ENCODE measurements around the gene VTA1. TPM values are rescaled to one million over a fixed set of nuclear protein-coding genes. Genes with fewer than 3 reads are reported as not detected.
"Not testable (repeated sequence)": the region's sequence is repeated elsewhere in the genome, so short reads cannot be mapped to it uniquely, and the experiment has no call there.

The VTA1 gene
- total and polyA plus RNA-seq, 2 of the 13 experiments (the other 11 are each of a cell fraction or from before 2014, with no cell fraction given), result 70.7 to 89.1 TPM

- BruUV-seq (replicated peaks); H3K9me3 ChIP-seq (ENCODE audit: low read length); CTCF ChIA-PET (ENCODE audit: low intra/inter-chr PET ratio, low total read pairs); FAIRE-seq; H3K27ac ChIP-seq (ENCODE audit: extremely low read length, insufficient read depth, low read length); H3K4me1 ChIP-seq (ENCODE audit: insufficient read depth, low read length); H3K4me2 ChIP-seq (ENCODE audit: low read depth, low read length); in situ Hi-C loops (cut with HindIII; ENCODE audit: extremely low pct_ligation_motif_present, low pct_unique_long_range_greater_than_20kb); H2AFZ ChIP-seq (ENCODE audit: low read length); H4K20me1 ChIP-seq (ENCODE audit: insufficient read depth, low read length); intact Hi-C loops (cut with micrococcal nuclease; ENCODE audit: unreplicated experiment); POLR2A ChIA-PET; H3K79me2 ChIP-seq (ENCODE audit: insufficient read depth, low read length); H3K27me3 ChIP-seq (ENCODE audit: control insufficient read depth in 1 of 2, insufficient read depth in 2 of 2, low read length in 2 of 2); H3K4me3 ChIP-seq (replicated peaks in 1 of 3; ENCODE audit: insufficient read depth in 1 of 3, low read depth in 2 of 3, low read length in 3 of 3); H3K9ac ChIP-seq (ENCODE audit: insufficient read depth, low read depth, low read length): not testable (repeated sequence)
- ATAC-seq (peak; percentile 76), DNase-seq (ENCODE audit: low spot score) (peak; percentile 21)
- H3K36me3 ChIP-seq (replicated peaks in 1 of 2; ENCODE audit: control insufficient read depth in 1 of 2, insufficient read depth in 2 of 2, low read length in 2 of 2), result peaks cover 0 to 12% of the 10 kb centered on the region in 2 experiments; a peak in 3 of 5 replicates
- WGBS (ENCODE audit: low lambda C conversion rate), result 97% methylated on average over 8 of the region's 8 CpGs
- peak; percentile 96 for TF ChIP-seq ZBTB33 (CRISPR knock-in tag; IDR thresholded peaks at IDR 0.05)
Measured at GRCh38 chr6:142188341-142188740, 41.3 kb downstream of the VTA1 start.

DNA sequence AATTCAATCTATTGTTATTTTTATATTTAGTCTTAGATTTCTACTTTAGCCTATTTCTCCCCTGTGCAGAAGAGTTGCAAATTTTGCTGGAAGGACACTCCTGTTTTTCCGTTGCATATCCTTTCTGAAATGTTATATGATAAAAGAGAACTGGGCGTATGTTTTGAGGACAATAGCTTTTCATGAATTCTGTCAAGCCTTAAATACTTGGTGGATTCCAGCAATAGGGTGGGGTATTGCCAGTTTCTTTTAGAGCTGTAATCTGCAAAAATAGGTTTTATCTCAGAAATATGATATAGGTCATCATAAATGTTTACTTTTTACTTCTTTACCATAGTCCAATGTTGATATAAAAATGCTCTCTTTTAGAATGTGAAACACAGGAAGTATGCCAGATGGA is 42.0 kb downstream of the VTA1 start:
- Histone ChIP-seq H3K27me3 (ENCODE audit: control insufficient read depth in 1 of 2, insufficient read depth in 2 of 2, low read length in 2 of 2) (no peaks in the 10 kb centered on the region), H3K4me1 (ENCODE audit: insufficient read depth, low read length) (no peaks in the 10 kb centered on the region), H3K9me3 (ENCODE audit: low read length) (no peaks in the 10 kb centered on the region), H3K9ac (ENCODE audit: insufficient read depth, low read depth, low read length) (no peak overlapping the region), H3K4me3 (replicated peaks in 1 of 3; ENCODE audit: insufficient read depth in 1 of 3, low read depth in 2 of 3, low read length in 3 of 3) (no peak overlapping the region), H2AFZ (ENCODE audit: low read length) (no peak overlapping the region), H3K79me2 (ENCODE audit: insufficient read depth, low read length) (peaks cover 3% of the 10 kb centered on the region), H3K27ac (ENCODE audit: extremely low read length, insufficient read depth, low read length) (no peak overlapping the region), H4K20me1 (ENCODE audit: insufficient read depth, low read length) (no peaks in the 10 kb centered on the region), H3K36me3 (replicated peaks in 1 of 2; ENCODE audit: control insufficient read depth in 1 of 2, insufficient read depth in 2 of 2, low read length in 2 of 2) (peaks cover 0 to 12% of the 10 kb centered on the region in 2 experiments; a peak in 3 of 5 replicates), H3K4me2 (ENCODE audit: low read depth, low read length) (no peak overlapping the region)
- ATAC-seq, result no peak
- DNase-seq (ENCODE audit: low spot score), result no peak
- FAIRE-seq, result no peak
- in situ Hi-C loops (cut with HindIII; ENCODE audit: extremely low pct_ligation_motif_present, low pct_unique_long_range_greater_than_20kb), result no loop called here
- WGBS (ENCODE audit: low lambda C conversion rate), result 97% methylated on average over 2 of the region's 2 CpGs
- CTCF ChIA-PET (ENCODE audit: low intra/inter-chr PET ratio, low total read pairs), result no interaction called here
- POLR2A ChIA-PET, result no interaction called here
- BruUV-seq (replicated peaks), result no TSS peak
- intact Hi-C loops (cut with micrococcal nuclease; ENCODE audit: unreplicated experiment), result no loop called here
- TF ChIP-seq SRSF4 (IDR thresholded peaks at IDR 0.05; ENCODE audit: low read depth, low read length, poor library complexity, severe bottlenecking) (no peak), CTCF (CRISPR knock-in tag; IDR thresholded peaks at IDR 0.05) (no peak), NFRKB (IDR thresholded peaks at IDR 0.05) (no peak)
- TF ChIP-seq, protein P1, sequence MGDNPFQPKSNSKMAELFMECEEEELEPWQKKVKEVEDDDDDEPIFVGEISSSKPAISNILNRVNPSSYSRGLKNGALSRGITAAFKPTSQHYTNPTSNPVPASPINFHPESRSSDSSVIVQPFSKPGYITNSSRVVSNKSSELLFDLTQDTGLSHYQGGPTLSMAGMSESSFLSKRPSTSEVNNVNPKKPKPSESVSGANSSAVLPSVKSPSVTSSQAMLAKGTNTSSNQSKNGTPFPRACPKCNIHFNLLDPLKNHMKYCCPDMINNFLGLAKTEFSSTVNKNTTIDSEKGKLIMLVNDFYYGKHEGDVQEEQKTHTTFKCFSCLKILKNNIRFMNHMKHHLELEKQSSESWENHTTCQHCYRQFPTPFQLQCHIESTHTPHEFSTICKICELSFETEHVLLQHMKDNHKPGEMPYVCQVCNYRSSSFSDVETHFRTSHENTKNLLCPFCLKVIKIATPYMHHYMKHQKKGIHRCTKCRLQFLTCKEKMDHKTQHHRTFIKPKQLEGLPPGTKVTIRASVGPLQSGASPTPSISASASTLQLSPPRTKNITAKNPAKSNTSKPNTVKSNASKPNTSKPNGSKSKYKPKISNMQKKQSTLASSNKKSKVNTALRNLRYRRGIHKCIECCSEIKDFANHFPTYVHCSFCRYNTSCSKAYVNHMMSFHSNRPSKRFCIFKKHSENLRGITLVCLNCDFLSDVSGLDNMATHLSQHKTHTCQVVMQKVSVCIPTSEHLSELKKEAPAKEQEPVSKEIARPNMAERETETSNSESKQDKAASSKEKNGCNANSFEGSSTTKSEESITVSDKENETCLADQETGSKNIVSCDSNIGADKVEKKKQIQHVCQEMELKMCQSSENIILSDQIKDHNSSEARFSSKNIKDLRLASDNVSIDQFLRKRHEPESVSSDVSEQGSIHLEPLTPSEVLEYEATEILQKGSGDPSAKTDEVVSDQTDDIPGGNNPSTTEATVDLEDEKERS (CRISPR knock-in tag; IDR thresholded peaks at IDR 0.05), result no peak
- TF ChIP-seq, protein P2, sequence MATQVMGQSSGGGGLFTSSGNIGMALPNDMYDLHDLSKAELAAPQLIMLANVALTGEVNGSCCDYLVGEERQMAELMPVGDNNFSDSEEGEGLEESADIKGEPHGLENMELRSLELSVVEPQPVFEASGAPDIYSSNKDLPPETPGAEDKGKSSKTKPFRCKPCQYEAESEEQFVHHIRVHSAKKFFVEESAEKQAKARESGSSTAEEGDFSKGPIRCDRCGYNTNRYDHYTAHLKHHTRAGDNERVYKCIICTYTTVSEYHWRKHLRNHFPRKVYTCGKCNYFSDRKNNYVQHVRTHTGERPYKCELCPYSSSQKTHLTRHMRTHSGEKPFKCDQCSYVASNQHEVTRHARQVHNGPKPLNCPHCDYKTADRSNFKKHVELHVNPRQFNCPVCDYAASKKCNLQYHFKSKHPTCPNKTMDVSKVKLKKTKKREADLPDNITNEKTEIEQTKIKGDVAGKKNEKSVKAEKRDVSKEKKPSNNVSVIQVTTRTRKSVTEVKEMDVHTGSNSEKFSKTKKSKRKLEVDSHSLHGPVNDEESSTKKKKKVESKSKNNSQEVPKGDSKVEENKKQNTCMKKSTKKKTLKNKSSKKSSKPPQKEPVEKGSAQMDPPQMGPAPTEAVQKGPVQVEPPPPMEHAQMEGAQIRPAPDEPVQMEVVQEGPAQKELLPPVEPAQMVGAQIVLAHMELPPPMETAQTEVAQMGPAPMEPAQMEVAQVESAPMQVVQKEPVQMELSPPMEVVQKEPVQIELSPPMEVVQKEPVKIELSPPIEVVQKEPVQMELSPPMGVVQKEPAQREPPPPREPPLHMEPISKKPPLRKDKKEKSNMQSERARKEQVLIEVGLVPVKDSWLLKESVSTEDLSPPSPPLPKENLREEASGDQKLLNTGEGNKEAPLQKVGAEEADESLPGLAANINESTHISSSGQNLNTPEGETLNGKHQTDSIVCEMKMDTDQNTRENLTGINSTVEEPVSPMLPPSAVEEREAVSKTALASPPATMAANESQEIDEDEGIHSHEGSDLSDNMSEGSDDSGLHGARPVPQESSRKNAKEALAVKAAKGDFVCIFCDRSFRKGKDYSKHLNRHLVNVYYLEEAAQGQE (IDR thresholded peaks at IDR 0.05; ENCODE audit: borderline replicate concordance in 1 of 2, low read depth in 1 of 2, low read length in 2 of 2), result no peak

Data from HepG2 (cell line).